Naive thymus-derived CD4-positive, alpha-beta T cell (primary cell): ENCODE results near the gene DYRK1A. TPM values are rescaled to one million over a fixed set of nuclear protein-coding genes. Genes with fewer than 3 reads are reported as not detected.

ENCODE experiments used
- ATAC-seq: fragments of 150-1000 bp; cut with Tn5 transposase; 2 replicates; pipeline ENCODE4 v1.10.0; 2021; ENCODE audit warnings: mild to moderate bottlenecking, moderate library complexity
- CTCF ChIA-PET: fragments of 350-600 bp; sonication (Branson Sonifier 250); formaldehyde crosslinking; loops from one replicate; lab custom pipeline; 2021; ENCODE audit warnings: antibody characterized with exemption; lab: Charles Lee
- POLR2A ChIA-PET: fragments of 350-600 bp; sonication (Branson Sonifier 250); formaldehyde crosslinking; loops from one replicate; lab custom pipeline; 2021; ENCODE audit warnings: antibody characterized with exemption, inconsistent platforms; lab: Charles Lee
- DNase-seq, 9 donors: peaks; one replicate each; pipeline versions ENCODE4 v3.0.0 to v3.0.0-alpha.2; 2020 to 2022; ENCODE audit warnings: mixed read lengths in 1 of 9
- H3K27ac ChIP-seq: one replicate; pipeline ENCODE4 v1.7.0; 2013; ENCODE audit warnings: mild to moderate bottlenecking, low read depth, low read length, moderate library complexity
- H3K27me3 ChIP-seq, 2 donors: one replicate each; pipeline ENCODE4 v1.7.0; 2013; ENCODE audit warnings: low read length in 2 of 2, mild to moderate bottlenecking in 2 of 2, moderate library complexity in 2 of 2; ENCODE audit not compliant: control insufficient read depth in 2 of 2, insufficient read depth in 2 of 2
- H3K36me3 ChIP-seq, 3 experiments: 1 replicate in 2 of 3; 2 replicates in 1 of 3; pipeline ENCODE4 v1.7.0; 2013; ENCODE audit warnings: low read length in 3 of 3, mild to moderate bottlenecking in 3 of 3, moderate library complexity in 1 of 3; ENCODE audit not compliant: insufficient read depth in 3 of 3, control insufficient read depth in 2 of 3
- H3K4me1 ChIP-seq, 2 donors: one replicate each; pipeline ENCODE4 v1.7.0; 2013; ENCODE audit warnings: low read length in 2 of 2, mild to moderate bottlenecking in 2 of 2, moderate library complexity in 1 of 2; ENCODE audit not compliant: control insufficient read depth in 2 of 2, insufficient read depth in 2 of 2
- H3K4me3 ChIP-seq: 2 replicates; pipeline ENCODE4 v1.7.0; 2013; ENCODE audit warnings: mild to moderate bottlenecking, low read length
- H3K9me3 ChIP-seq, 3 experiments: 1 replicate in 2 of 3; 2 replicates in 1 of 3; pipeline ENCODE4 v1.7.0; 2013; ENCODE audit warnings: low read length in 3 of 3; ENCODE audit not compliant: control insufficient read depth in 2 of 3
- H3K27ac Mint-ChIP-seq, 9 donors: one replicate each; pipeline ENCODE4 v1.8.0; 2020 to 2022; ENCODE audit warnings: mixed read lengths in 9 of 9, mild to moderate bottlenecking in 8 of 9, moderate library complexity in 5 of 9, inconsistent platforms in 2 of 9
- H3K27me3 Mint-ChIP-seq, 5 donors: one replicate each; pipeline ENCODE4 v1.8.0; 2021 to 2022; ENCODE audit warnings: mixed read lengths in 5 of 5, mild to moderate bottlenecking in 1 of 5
- H3K36me3 Mint-ChIP-seq, 5 donors: one replicate each; pipeline ENCODE4 v1.8.0; 2020 to 2022; ENCODE audit warnings: mixed read lengths in 5 of 5, mild to moderate bottlenecking in 3 of 5, inconsistent platforms in 1 of 5
- H3K4me1 Mint-ChIP-seq, 7 donors: one replicate each; pipeline ENCODE4 v1.8.0; 2020 to 2022; ENCODE audit warnings: mixed read lengths in 7 of 7, mild to moderate bottlenecking in 3 of 7, inconsistent platforms in 1 of 7
- H3K4me3 Mint-ChIP-seq, 10 donors: one replicate each; pipeline ENCODE4 v1.8.0; 2020 to 2022; ENCODE audit warnings: mild to moderate bottlenecking in 10 of 10, mixed read lengths in 10 of 10, moderate library complexity in 6 of 10, inconsistent platforms in 2 of 10
- H3K9me3 Mint-ChIP-seq, 11 donors: one replicate each; pipeline ENCODE4 v1.8.0; 2020 to 2022; ENCODE audit warnings: mixed read lengths in 11 of 11, mild to moderate bottlenecking in 4 of 11, inconsistent platforms in 1 of 11, moderate library complexity in 1 of 11
- intact Hi-C, 2 donors: fragments of 100-400 bp; cut with micrococcal nuclease; formaldehyde crosslinking; loops; one replicate each; pipeline ENCODE4 v1.15.1; 2023
- polyA plus RNA-seq, 2 donors: library from polyadenylated mRNA; unstranded; fragments of 300-500 nt; fragmentation: Illumina TruSeq; gene quantifications; one replicate each; pipeline ENCODE4 v1.2.3, GENCODE V29; 2021
- total RNA-seq, 6 experiments: library from RNA in 5 of 6; stranded (reverse) in 5 of 6; gene quantifications; 1 replicate in 5 of 6; 2 replicates in 1 of 6; pipeline ENCODE4 v1.2.3 and lab custom pipeline; 2021 to 2026

Gene DYRK1A
- total and polyA plus RNA-seq, 7 experiments from 2014 or later: 3.3 to 142 (median 118) TPM

- H3K36me3 Mint-ChIP-seq: peaks cover 0 to 41% (median 19%) of the 10 kb centered on the region in 5 donors
- Histone ChIP-seq H3K4me1 (peaks cover 10 to 37% of the 10 kb centered on the region in 2 donors), H3K27ac (no peak overlapping the region), H3K27me3 (no peaks in the 10 kb centered on the region), H3K4me3 (no peak overlapping the region), H3K36me3 (peaks cover 0 to 9% (median 8%) of the 10 kb centered on the region in 3 experiments), H3K9me3 (no peaks in the 10 kb centered on the region)
- H3K27ac Mint-ChIP-seq: peak overlapping the region in 1 of 9 donors; percentile 8
- H3K27me3 Mint-ChIP-seq: no peaks in the 10 kb centered on the region
- H3K4me1 Mint-ChIP-seq: peaks cover 50 to 93% (median 86%) of the 10 kb centered on the region in 7 donors
- ChIA-PET CTCF (no interaction called here), POLR2A (no interaction called here)
- no peak overlapping the region for H3K4me3 Mint-ChIP-seq
- H3K9me3 Mint-ChIP-seq: peaks cover 0 to 2% (median 0%) of the 10 kb centered on the region in 11 donors
- intact Hi-C loops: loop anchor here in 1 of 2 donors (2.0 kb wide), 1 partner anchor 14 kb away; no protein-coding TSS in a partner anchor
- DNase-seq: no peak
- ATAC-seq: no peak
Measured at GRCh38 chr21:37472581-37472980, 106.0 kb downstream of the DYRK1A start.

DNA sequence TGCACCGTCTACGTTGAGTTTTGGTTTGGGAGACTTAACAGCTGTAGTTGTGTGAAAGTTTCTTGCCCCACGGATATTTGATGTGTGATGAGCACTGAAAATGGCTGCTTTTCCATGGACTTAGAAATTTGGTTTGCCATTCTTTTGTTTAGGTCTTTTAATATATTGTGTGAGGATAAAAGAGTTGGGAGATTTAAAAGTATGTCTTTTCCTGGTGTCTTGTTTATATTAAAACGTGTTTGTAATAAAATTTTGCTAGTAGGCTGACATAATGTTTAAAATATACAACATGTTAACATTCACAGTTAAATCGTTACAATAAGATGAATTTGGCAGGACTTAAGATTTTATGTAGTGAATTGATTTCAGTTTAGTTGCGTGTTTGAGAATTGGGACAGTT is 106.9 kb downstream of the DYRK1A start:
- peaks cover 50 to 93% (median 87%) of the 10 kb centered on the region in 7 donors for H3K4me1 Mint-ChIP-seq
- Histone ChIP-seq H3K9me3 (no peaks in the 10 kb centered on the region), H3K27me3 (no peaks in the 10 kb centered on the region), H3K36me3 (peaks cover 0 to 9% (median 8%) of the 10 kb centered on the region in 3 experiments), H3K4me1 (peaks cover 10 to 40% of the 10 kb centered on the region in 2 donors), H3K4me3 (no peak overlapping the region), H3K27ac (no peak overlapping the region)
- H3K27ac Mint-ChIP-seq: peak overlapping the region in 2 of 9 donors; percentile 34 to 53
- ChIA-PET CTCF (no interaction called here), POLR2A (no interaction called here)
- DNase-seq: no peak
- peaks cover 0 to 2% (median 0%) of the 10 kb centered on the region in 11 donors for H3K9me3 Mint-ChIP-seq
- H3K27me3 Mint-ChIP-seq: no peaks in the 10 kb centered on the region
- intact Hi-C loops: loop anchor here in 1 of 2 donors (2.0 kb wide), 1 partner anchor 15 kb away; no protein-coding TSS in a partner anchor
- peak overlapping the region in 1 of 10 donors; percentile 16 for H3K4me3 Mint-ChIP-seq
- peaks cover 0 to 35% (median 14%) of the 10 kb centered on the region in 5 donors for H3K36me3 Mint-ChIP-seq
- ATAC-seq: no peak

DNA sequence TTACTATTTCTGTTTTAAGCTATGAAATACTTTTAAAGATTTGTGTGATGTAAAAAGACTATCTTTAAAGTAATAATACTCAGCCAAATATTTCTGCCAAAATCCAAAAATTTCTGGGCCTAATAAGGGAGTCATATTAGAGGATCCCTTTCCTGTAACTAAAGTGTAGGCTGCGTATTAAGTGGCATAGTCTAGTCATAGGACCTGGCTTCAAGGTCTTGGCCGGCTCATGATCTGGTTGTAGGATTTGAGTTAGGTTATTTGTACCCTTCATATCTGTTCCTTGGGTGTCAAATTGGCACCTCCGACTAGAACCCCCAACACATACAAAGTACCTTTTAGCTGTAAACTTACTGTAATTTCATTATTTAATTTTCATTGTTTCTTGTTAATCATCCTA is 107.8 kb downstream of the DYRK1A start:
- no peaks in the 10 kb centered on the region for H3K27me3 Mint-ChIP-seq
- H3K9me3 Mint-ChIP-seq: no peaks in the 10 kb centered on the region
- H3K4me1 Mint-ChIP-seq: peaks cover 49 to 89% (median 78%) of the 10 kb centered on the region in 7 donors
- H3K36me3 ChIP-seq: peaks cover 5 to 14% (median 8%) of the 10 kb centered on the region in 3 experiments
- POLR2A ChIA-PET: interaction anchor here (1.2 kb wide), 1 partner anchor 11 kb away, joined by 3 read pairs; no protein-coding TSS in a partner anchor
- CTCF ChIA-PET: interaction anchor here (0.7 to 1.3 kb wide), 2 partner anchors 10 to 105 kb away, joined by 3 to 8 read pairs; no protein-coding TSS in a partner anchor
- H3K4me3 ChIP-seq: no peak overlapping the region
- no peak for ATAC-seq
- H3K4me3 Mint-ChIP-seq: peak overlapping the region in 2 of 10 donors; percentile 25 to 40
- no peak for DNase-seq
- no peak overlapping the region for H3K27ac ChIP-seq
- H3K27ac Mint-ChIP-seq: peak overlapping the region in 3 of 9 donors; percentile 0 to 77 (median 20)
- intact Hi-C loops: no loop called here
- no peaks in the 10 kb centered on the region for H3K27me3 ChIP-seq
- peaks cover 0 to 28% (median 7%) of the 10 kb centered on the region in 5 donors for H3K36me3 Mint-ChIP-seq
- peaks cover 10 to 40% of the 10 kb centered on the region in 2 donors for H3K4me1 ChIP-seq
- H3K9me3 ChIP-seq: no peaks in the 10 kb centered on the region

DNA sequence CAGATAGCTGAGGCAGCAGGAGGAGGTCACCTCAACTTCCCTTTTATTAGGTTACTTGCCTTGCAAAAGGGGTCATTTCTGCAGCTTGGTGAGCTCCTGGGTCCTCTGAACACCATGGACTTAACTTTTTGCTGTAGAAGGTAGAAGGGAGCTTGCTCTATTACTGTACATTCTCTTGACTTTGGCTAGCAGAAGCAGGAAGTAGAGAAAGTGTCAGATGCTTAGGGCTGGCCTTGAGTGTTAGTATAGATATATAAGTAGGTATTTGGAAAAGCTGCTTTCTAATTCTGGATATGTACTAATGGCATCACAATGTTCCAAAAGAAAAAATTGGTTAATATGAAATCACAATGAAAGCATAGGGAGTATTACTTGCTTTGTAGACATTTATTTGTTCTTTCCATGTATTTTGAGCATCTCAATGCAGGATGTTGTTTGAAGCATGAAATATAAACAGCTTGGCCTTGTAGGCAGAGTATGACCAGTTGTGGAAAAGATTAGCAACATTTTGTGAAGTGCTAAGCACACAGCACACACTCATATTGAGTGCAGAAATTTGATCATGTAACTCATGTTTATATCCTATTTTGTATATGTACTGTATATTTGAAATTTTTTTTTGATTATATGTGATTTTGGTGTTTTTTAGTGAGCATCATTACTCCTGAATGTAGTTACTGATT is 108.8 kb downstream of the DYRK1A start:
- peak overlapping the region; percentile 0 to 77 (median 28) for H3K27ac Mint-ChIP-seq
- no peaks in the 10 kb centered on the region for H3K9me3 Mint-ChIP-seq
- DNase-seq (no peak), ATAC-seq (no peak)
- peaks cover 44 to 80% (median 71%) of the 10 kb centered on the region in 7 donors for H3K4me1 Mint-ChIP-seq
- Histone ChIP-seq H3K9me3 (no peaks in the 10 kb centered on the region), H3K4me1 (peaks cover 10 to 40% of the 10 kb centered on the region in 2 donors), H3K36me3 (peaks cover 5 to 15% (median 9%) of the 10 kb centered on the region in 3 experiments), H3K27ac (no peak overlapping the region), H3K27me3 (no peaks in the 10 kb centered on the region), H3K4me3 (no peak overlapping the region)
- H3K27me3 Mint-ChIP-seq: no peaks in the 10 kb centered on the region
- ChIA-PET POLR2A (interaction anchor here (0.6 to 1.2 kb wide), 6 partner anchors 12 to 106 kb away, joined by 3 to 6 read pairs (median 4); no protein-coding TSS in a partner anchor), CTCF (interaction anchor here (0.5 to 1.3 kb wide), 3 partner anchors 11 to 106 kb away, joined by 3 to 8 read pairs (median 3); no protein-coding TSS in a partner anchor)
- peak overlapping the region in 7 of 10 donors; percentile 0 to 57 (median 23) for H3K4me3 Mint-ChIP-seq
- H3K36me3 Mint-ChIP-seq: peaks cover 0 to 26% (median 7%) of the 10 kb centered on the region in 5 donors
- intact Hi-C loops: no loop called here

DNA sequence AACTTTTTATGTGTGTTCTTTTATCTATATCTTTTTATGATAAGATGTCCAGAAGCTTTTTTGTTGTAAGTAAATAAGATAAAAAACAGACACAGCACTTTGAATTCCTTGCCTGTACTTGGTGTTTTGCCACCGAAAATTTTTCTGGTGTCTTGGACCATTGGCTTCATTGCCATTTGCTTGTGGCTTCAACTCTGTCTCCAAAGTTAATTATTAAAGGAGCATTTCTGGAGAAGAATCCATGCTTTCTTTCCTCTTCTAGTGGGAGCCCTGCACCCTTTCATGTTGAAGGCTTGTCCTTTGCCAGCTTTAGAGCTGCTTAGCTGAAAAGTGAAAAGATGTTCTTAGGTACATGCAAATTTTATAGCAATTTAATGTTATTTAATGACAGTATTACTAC is 112.2 kb downstream of the DYRK1A start:
- H3K36me3 ChIP-seq: peaks cover 5 to 31% (median 8%) of the 10 kb centered on the region in 3 experiments
- H3K27ac ChIP-seq: no peak overlapping the region
- no peaks in the 10 kb centered on the region for H3K9me3 Mint-ChIP-seq
- ChIA-PET POLR2A (interaction anchor here (0.7 to 1.1 kb wide), 2 partner anchors 31 to 1360 kb away, joined by 3 to 4 read pairs; no protein-coding TSS in a partner anchor), CTCF (interaction anchor here (0.8 kb wide), 1 partner anchor 42 kb away, joined by 3 read pairs; no protein-coding TSS in a partner anchor)
- peaks cover 0 to 34% of the 10 kb centered on the region in 2 donors for H3K4me1 ChIP-seq
- no peak for ATAC-seq
- H3K27me3 ChIP-seq: no peaks in the 10 kb centered on the region
- intact Hi-C loops: no loop called here
- peaks cover 29 to 54% (median 46%) of the 10 kb centered on the region in 7 donors for H3K4me1 Mint-ChIP-seq
- no peaks in the 10 kb centered on the region for H3K9me3 ChIP-seq
- no peak for DNase-seq
- H3K36me3 Mint-ChIP-seq: peaks cover 5 to 24% (median 6%) of the 10 kb centered on the region in 5 donors
- peak overlapping the region in 1 of 9 donors; percentile 5 for H3K27ac Mint-ChIP-seq
- H3K4me3 Mint-ChIP-seq: no peak overlapping the region
- H3K27me3 Mint-ChIP-seq: no peaks in the 10 kb centered on the region
- no peak overlapping the region for H3K4me3 ChIP-seq

- peaks cover 3 to 48% (median 14%) of the 10 kb centered on the region in 3 experiments for H3K36me3 ChIP-seq
- POLR2A ChIA-PET: no interaction called here
- H3K27ac Mint-ChIP-seq: peak overlapping the region in 1 of 9 donors; percentile 54
Measured at GRCh38 chr21:37483776-37484175, 117.2 kb downstream of the DYRK1A start.

More at GRCh38 chr21:37483776-37484175, 117.2 kb downstream of the DYRK1A start:
- Mint-ChIP-seq H3K4me1 (peaks cover 0 to 26% (median 18%) of the 10 kb centered on the region in 7 donors), H3K9me3 (no peaks in the 10 kb centered on the region), H3K36me3 (peaks cover 8 to 31% (median 12%) of the 10 kb centered on the region in 5 donors), H3K4me3 (no peak overlapping the region), H3K27me3 (no peaks in the 10 kb centered on the region)
- no peak overlapping the region for H3K27ac ChIP-seq
- H3K4me3 ChIP-seq: no peak overlapping the region
- intact Hi-C loops: no loop called here
- no peak for DNase-seq
- H3K9me3 ChIP-seq: no peaks in the 10 kb centered on the region
- ATAC-seq: no peak
- CTCF ChIA-PET: no interaction called here
- H3K27me3 ChIP-seq: no peaks in the 10 kb centered on the region
- H3K4me1 ChIP-seq: no peaks in the 10 kb centered on the region
